HepG2 (cell line): ENCODE results near the gene NPB. TPM values are rescaled to one million over a fixed set of nuclear protein-coding genes. Genes with fewer than 3 reads are reported as not detected.

Experiments
- ATAC-seq: fragments of 200-7000 bp; cut with Tn5 transposase; 3 replicates; pipeline ENCODE4 v1.9.1; 2020; ENCODE audit warnings: mild to moderate bottlenecking, moderate library complexity
- BruUV-seq: library from RNA; stranded (reverse); fragments of 400-500 nt; replicated peaks from 2 replicates; lab custom pipeline; 2021; lab: Mats Ljungman, UMichigan
- CTCF ChIA-PET: fragments of 300-600 bp; formaldehyde crosslinking; extraction: SDS; loops from one replicate; lab custom pipeline; 2021; ENCODE audit warnings: low total read pairs, inconsistent platforms, low intra/inter-chr PET ratio; lab: Yijun Ruan, JAX
- POLR2A ChIA-PET: fragments of 350-600 bp; sonication (Branson Sonifier 250); formaldehyde crosslinking; loops from one replicate; lab custom pipeline; 2020; ENCODE audit warnings: antibody characterized with exemption, inconsistent platforms; lab: Yijun Ruan, JAX
- DNase-seq: peaks from one replicate; pipeline ENCODE4 v3.0.0-alpha.2; 2015; ENCODE audit warnings: low spot score
- FAIRE-seq: peaks from 3 replicates; lab custom pipeline; 2011; peaks lifted over from hg19 to GRCh38; lab: Jason Lieb, UNC
- H2AFZ ChIP-seq: one replicate; pipeline ENCODE4 v1.6.1; 2011; ENCODE audit warnings: low read length, inconsistent platforms
- H3K27ac ChIP-seq: fragments of 300-600 bp; 3 replicates; pipeline ENCODE4 v1.8.0; 2011; ENCODE audit warnings: mixed run types, mild to moderate bottlenecking, mixed read lengths, low read length, inconsistent platforms; ENCODE audit not compliant: insufficient read depth; ENCODE audit errors: extremely low read length
- H3K27me3 ChIP-seq, 2 experiments: fragments of 200-600 bp in 1 of 2; 2 replicates in 1 of 2; 3 replicates in 1 of 2; pipeline versions ENCODE4 v1.6.0 to v1.8.0; 2011; ENCODE audit warnings: low read length in 2 of 2, mild to moderate bottlenecking in 2 of 2, moderate library complexity in 2 of 2, inconsistent platforms in 1 of 2; ENCODE audit not compliant: insufficient read depth in 2 of 2, control insufficient read depth in 1 of 2
- H3K36me3 ChIP-seq, 2 experiments: fragments of 200-600 bp in 1 of 2; replicated peaks in 1 of 2; 2 replicates in 1 of 2; 3 replicates in 1 of 2; pipeline versions ENCODE4 v1.5.1 to v1.8.0; 2011; ENCODE audit warnings: low read length in 2 of 2, inconsistent platforms in 1 of 2; ENCODE audit not compliant: insufficient read depth in 2 of 2, control insufficient read depth in 1 of 2
- H3K4me1 ChIP-seq: 2 replicates; pipeline ENCODE4 v1.5.1; 2012; ENCODE audit warnings: low read length, inconsistent platforms; ENCODE audit not compliant: insufficient read depth
- H3K4me2 ChIP-seq: 2 replicates; pipeline ENCODE4 v1.6.0; 2011; ENCODE audit warnings: low read depth, low read length, inconsistent platforms
- H3K4me3 ChIP-seq, 3 experiments: fragments of 200-600 bp in 1 of 3; sonication (generic), shearing (Covaris generic) in 1 of 3; replicated peaks in 1 of 3; 2 replicates each; pipeline ENCODE4 v1.5.1; 2011 to 2016; ENCODE audit warnings: low read length in 3 of 3, inconsistent platforms in 2 of 3, low read depth in 2 of 3, mild to moderate bottlenecking in 2 of 3, control low read depth in 1 of 3, mixed read lengths in 1 of 3; ENCODE audit not compliant: insufficient read depth in 1 of 3
- H3K79me2 ChIP-seq: one replicate; pipeline ENCODE4 v1.6.1; 2011; ENCODE audit warnings: low read length, inconsistent platforms; ENCODE audit not compliant: insufficient read depth
- H3K9ac ChIP-seq: 2 replicates; pipeline ENCODE4 v1.6.0; 2011; ENCODE audit warnings: mild to moderate bottlenecking, low read depth, low read length, inconsistent platforms; ENCODE audit not compliant: insufficient read depth
- H3K9me3 ChIP-seq: 2 replicates; pipeline ENCODE4 v1.5.1; 2012; ENCODE audit warnings: mild to moderate bottlenecking, low read length
- H4K20me1 ChIP-seq: 2 replicates; pipeline ENCODE4 v1.6.0; 2011; ENCODE audit warnings: inconsistent platforms, mild to moderate bottlenecking, low read length, moderate library complexity; ENCODE audit not compliant: insufficient read depth
- HNRNPUL1 ChIP-seq: fragments of 200-400 bp; formaldehyde crosslinking; IDR thresholded peaks from 2 replicates; pipeline ENCODE4 v1.6.1; 2017; ENCODE audit warnings: low read depth, mild to moderate bottlenecking, low read length, moderate library complexity
- SSRP1 ChIP-seq: IDR thresholded peaks from 2 replicates; pipeline ENCODE4 v1.6.1; 2016; ENCODE audit warnings: control low read depth
- ZNF121 ChIP-seq: sonication (generic); formaldehyde crosslinking; IDR thresholded peaks from 2 replicates; pipeline ENCODE4 v1.5.0; 2020; ENCODE audit warnings: mild to moderate bottlenecking, missing genetic modification reagents
- ZNF431 ChIP-seq: sonication (generic); formaldehyde crosslinking; IDR thresholded peaks from 2 replicates; pipeline ENCODE4 v1.9.0; 2022; ENCODE audit warnings: missing genetic modification reagents, low read depth, mild to moderate bottlenecking, borderline replicate concordance
- WGBS: methylation state at CpG from one replicate; pipeline ENCODE4 v1.1.6; 2017; ENCODE audit warnings: low lambda C conversion rate; 5-methylcytosine and 5-hydroxymethylcytosine counted together
- in situ Hi-C: cut with HindIII; loops from 2 replicates; pipeline ENCODE4 v1.10.0; 2017; ENCODE audit warnings: low pct_unique_long_range_greater_than_20kb; ENCODE audit not compliant: extremely low pct_ligation_motif_present
- intact Hi-C: fragments of 100-400 bp; cut with micrococcal nuclease; formaldehyde crosslinking; loops from one replicate; pipeline ENCODE4 v1.10.0; 2022; ENCODE audit not compliant: unreplicated experiment
- polyA plus RNA-seq, 8 experiments: library from polyadenylated mRNA; depleted of rRNA in 3 of 8; stranded (reverse) in 7 of 8; unstranded in 1 of 8; fragments of >200 nt; fragmentation: Illumina TruSeq in 4 of 8; extraction: Trizol in 4 of 8; gene quantifications; 2 replicates each; pipeline versions ENCODE4 v1.2.1 to v1.2.3, GENCODE V29; 2011 to 2016; ENCODE audit warnings: low read depth in 4 of 8, missing spikeins in 1 of 8, mixed read lengths in 1 of 8; ENCODE audit not compliant: insufficient read depth in 1 of 8
- total RNA-seq, 5 experiments: library from RNA; depleted of rRNA; stranded (reverse); fragments of >200 nt; fragmentation: Illumina TruSeq; extraction: Trizol; gene quantifications; 2 replicates each; pipeline ENCODE4 v1.2.3, GENCODE V29; 2016; ENCODE audit warnings: low read depth in 1 of 5
- TF ChIP-seq, protein P1 (sequence below): sonication (generic); formaldehyde crosslinking; IDR thresholded peaks from 2 replicates; pipeline ENCODE4 v1.4.0; 2020; ENCODE audit warnings: missing genetic modification reagents
- TF ChIP-seq, protein P2 (sequence below): sonication (generic); formaldehyde crosslinking; IDR thresholded peaks from 2 replicates; pipeline ENCODE4 v1.5.0; 2020; ENCODE audit warnings: mild to moderate bottlenecking, missing genetic modification reagents
- TF ChIP-seq, protein P3 (sequence below): sonication (generic); formaldehyde crosslinking; IDR thresholded peaks from 2 replicates; pipeline ENCODE4 v1.5.0; 2020; ENCODE audit warnings: mild to moderate bottlenecking, missing genetic modification reagents

Gene NPB
- total and polyA plus RNA-seq, 2 of the 13 experiments (the other 11 are each of a cell fraction or from before 2014, with no cell fraction given) = 0.11 to 0.93 TPM

DNA sequence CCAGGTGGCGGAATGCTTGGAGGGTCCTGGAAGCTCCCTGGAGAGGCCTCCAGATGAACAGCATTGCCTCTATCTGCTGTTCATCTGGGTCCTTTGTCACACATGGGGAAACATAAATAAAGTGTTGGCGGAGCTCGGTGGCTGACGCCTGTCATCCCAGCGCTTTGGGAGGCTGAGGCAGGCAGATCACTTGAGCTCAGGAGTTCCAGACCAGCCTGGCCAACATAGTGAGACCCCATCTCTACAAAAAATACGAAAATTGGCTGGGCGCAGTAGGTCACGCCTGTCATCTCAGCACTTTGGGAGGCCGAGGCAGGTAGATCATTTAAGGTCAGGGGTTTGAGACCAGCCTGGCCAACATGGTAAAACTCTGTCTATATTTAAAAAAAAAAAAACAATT, 42.8 kb downstream of the NPB start:
- ATAC-seq (no peak), DNase-seq (no peak), FAIRE-seq (no peak)
- Histone ChIP-seq H3K4me1 (peaks cover 56% of the 10 kb centered on the region), H3K4me3 (no peak overlapping the region), H3K4me2 (0 out of 2 replicates have a peak overlapping the region, but pooled peaks have one; percentile 35), H3K36me3 (no peaks in the 10 kb centered on the region), H3K9me3 (no peaks in the 10 kb centered on the region), H3K79me2 (no peaks in the 10 kb centered on the region), H2AFZ (no peak overlapping the region), H4K20me1 (no peaks in the 10 kb centered on the region), H3K27ac (no peak overlapping the region), H3K9ac (no peak overlapping the region), H3K27me3 (peaks cover 9 to 14% of the 10 kb centered on the region in 2 experiments; a peak in 3 of 5 replicates)
- WGBS = 84% methylated on average over 9 of the region's 9 CpGs
- ChIA-PET CTCF (no interaction called here), POLR2A (interaction anchor here (1.0 to 2.7 kb wide), 12 partner anchors 8 to 93 kb away, joined by 3 to 17 read pairs (median 6); partner anchors contain the start of genes CENPX, DCXR, LRRC45 and NOTUM)
- TF ChIP-seq ZNF431 (CRISPR knock-in tag) = no peak
- peak; percentile 77; the same call in 1 of the 2 replicates for TF ChIP-seq ZNF121 (CRISPR knock-in tag)
- TF ChIP-seq, protein P1, sequence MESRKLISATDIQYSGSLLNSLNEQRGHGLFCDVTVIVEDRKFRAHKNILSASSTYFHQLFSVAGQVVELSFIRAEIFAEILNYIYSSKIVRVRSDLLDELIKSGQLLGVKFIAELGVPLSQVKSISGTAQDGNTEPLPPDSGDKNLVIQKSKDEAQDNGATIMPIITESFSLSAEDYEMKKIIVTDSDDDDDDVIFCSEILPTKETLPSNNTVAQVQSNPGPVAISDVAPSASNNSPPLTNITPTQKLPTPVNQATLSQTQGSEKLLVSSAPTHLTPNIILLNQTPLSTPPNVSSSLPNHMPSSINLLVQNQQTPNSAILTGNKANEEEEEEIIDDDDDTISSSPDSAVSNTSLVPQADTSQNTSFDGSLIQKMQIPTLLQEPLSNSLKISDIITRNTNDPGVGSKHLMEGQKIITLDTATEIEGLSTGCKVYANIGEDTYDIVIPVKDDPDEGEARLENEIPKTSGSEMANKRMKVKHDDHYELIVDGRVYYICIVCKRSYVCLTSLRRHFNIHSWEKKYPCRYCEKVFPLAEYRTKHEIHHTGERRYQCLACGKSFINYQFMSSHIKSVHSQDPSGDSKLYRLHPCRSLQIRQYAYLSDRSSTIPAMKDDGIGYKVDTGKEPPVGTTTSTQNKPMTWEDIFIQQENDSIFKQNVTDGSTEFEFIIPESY (CRISPR knock-in tag) = 0 out of 2 replicates have a peak, but pooled peaks have one; percentile 37
- BruUV-seq = no TSS peak
- intact Hi-C loops (loop anchor here (1.0 kb wide), 1 partner anchor 8 kb away; no protein-coding TSS in a partner anchor), in situ Hi-C loops (no loop called here)

DNA sequence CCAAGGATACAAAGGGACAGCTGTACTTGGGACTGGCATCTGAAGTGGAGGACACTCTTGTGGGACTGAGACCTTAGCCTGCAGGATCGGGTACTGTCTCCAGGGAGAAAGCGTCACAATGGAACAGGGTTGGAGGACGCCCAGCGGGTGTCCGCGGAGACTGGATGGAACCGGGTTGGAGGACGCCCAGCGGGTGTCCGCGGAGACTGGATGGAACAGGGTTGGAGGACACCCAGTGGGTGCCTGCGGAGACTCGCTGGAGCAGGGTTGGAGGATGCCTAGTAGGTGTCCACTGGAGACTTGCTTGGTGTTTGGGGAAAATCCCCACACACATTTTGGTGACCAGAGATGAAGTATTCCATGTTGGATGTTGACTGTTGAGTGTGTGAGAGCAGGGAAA, 45.2 kb downstream of the NPB start, which contains the start of gene MYADML2:
Gene MYADML2, minus strand, starts transcription at position 45 of the 400 bp plus-strand sequence. CDS start 5,492 bp downstream, outside the sequence.
- no peaks in the 10 kb centered on the region for H3K36me3 ChIP-seq
- 71% methylated on average over 12 of the region's 13 CpGs for WGBS
- intact Hi-C loops = no loop called here
- no peak for TF ChIP-seq HNRNPUL1
- TF ChIP-seq, protein P2, sequence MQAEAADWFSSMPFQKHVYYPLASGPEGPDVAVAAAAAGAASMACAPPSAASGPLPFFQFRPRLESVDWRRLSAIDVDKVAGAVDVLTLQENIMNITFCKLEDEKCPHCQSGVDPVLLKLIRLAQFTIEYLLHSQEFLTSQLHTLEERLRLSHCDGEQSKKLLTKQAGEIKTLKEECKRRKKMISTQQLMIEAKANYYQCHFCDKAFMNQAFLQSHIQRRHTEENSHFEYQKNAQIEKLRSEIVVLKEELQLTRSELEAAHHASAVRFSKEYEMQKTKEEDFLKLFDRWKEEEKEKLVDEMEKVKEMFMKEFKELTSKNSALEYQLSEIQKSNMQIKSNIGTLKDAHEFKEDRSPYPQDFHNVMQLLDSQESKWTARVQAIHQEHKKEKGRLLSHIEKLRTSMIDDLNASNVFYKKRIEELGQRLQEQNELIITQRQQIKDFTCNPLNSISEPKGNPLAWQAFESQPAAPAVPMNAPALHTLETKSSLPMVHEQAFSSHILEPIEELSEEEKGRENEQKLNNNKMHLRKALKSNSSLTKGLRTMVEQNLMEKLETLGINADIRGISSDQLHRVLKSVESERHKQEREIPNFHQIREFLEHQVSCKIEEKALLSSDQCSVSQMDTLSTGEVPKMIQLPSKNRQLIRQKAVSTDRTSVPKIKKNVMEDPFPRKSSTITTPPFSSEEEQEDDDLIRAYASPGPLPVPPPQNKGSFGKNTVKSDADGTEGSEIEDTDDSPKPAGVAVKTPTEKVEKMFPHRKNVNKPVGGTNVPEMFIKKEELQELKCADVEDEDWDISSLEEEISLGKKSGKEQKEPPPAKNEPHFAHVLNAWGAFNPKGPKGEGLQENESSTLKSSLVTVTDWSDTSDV (CRISPR knock-in tag) = 0 out of 2 replicates have a peak, but pooled peaks have one; percentile 31
- 0 out of 2 replicates have a peak, but pooled peaks have one; percentile 60 for TF ChIP-seq SSRP1 (CRISPR knock-in tag)
- TF ChIP-seq, protein P3, sequence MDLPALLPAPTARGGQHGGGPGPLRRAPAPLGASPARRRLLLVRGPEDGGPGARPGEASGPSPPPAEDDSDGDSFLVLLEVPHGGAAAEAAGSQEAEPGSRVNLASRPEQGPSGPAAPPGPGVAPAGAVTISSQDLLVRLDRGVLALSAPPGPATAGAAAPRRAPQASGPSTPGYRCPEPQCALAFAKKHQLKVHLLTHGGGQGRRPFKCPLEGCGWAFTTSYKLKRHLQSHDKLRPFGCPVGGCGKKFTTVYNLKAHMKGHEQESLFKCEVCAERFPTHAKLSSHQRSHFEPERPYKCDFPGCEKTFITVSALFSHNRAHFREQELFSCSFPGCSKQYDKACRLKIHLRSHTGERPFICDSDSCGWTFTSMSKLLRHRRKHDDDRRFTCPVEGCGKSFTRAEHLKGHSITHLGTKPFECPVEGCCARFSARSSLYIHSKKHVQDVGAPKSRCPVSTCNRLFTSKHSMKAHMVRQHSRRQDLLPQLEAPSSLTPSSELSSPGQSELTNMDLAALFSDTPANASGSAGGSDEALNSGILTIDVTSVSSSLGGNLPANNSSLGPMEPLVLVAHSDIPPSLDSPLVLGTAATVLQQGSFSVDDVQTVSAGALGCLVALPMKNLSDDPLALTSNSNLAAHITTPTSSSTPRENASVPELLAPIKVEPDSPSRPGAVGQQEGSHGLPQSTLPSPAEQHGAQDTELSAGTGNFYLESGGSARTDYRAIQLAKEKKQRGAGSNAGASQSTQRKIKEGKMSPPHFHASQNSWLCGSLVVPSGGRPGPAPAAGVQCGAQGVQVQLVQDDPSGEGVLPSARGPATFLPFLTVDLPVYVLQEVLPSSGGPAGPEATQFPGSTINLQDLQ = no peak

More for the DNA sequence above, 45.2 kb downstream of the NPB start, which contains the start of gene MYADML2:
- no TSS peak for BruUV-seq
- FAIRE-seq = no peak
- no peak for DNase-seq
- ChIA-PET POLR2A (interaction anchor here (1.1 to 1.4 kb wide), 3 partner anchors 9 to 75 kb away, joined by 3 to 4 read pairs (median 4); partner anchors contain the start of gene CENPX), CTCF (no interaction called here)
- no peak within 1 kb of the TSS for H3K9ac ChIP-seq
- no peaks in the 10 kb centered on the region for H3K9me3 ChIP-seq
- no peak within 1 kb of the TSS for H3K27ac ChIP-seq
- no peak within 1 kb of the TSS for H3K4me2 ChIP-seq
- no peak within 1 kb of the TSS for H3K4me3 ChIP-seq
- peaks cover 41% of the 10 kb centered on the region for H3K4me1 ChIP-seq
- H2AFZ ChIP-seq = no peak within 1 kb of the TSS
- ATAC-seq = no peak
- no peaks in the 10 kb centered on the region for H4K20me1 ChIP-seq
- in situ Hi-C loops = no loop called here
- H3K27me3 ChIP-seq = 0 out of 5 replicates have a peak, but pooled peaks cover 0 to 3% of the 10 kb centered on the region in 2 experiments
- H3K79me2 ChIP-seq = no peaks in the 10 kb centered on the region
